NCI-H128 (cell line): Measurements from ENCODE around the gene IL34.
"Not testable (repeated sequence)": the region's sequence is repeated elsewhere in the genome, so short reads cannot be mapped to it uniquely, and the experiment has no call there.

ENCODE experiments used
- DNase-seq: peaks from one replicate; lab custom pipeline; 2025; ENCODE audit not compliant: unreplicated experiment; lab: John Stamatoyannopoulos, UW

Gene IL34

DNA sequence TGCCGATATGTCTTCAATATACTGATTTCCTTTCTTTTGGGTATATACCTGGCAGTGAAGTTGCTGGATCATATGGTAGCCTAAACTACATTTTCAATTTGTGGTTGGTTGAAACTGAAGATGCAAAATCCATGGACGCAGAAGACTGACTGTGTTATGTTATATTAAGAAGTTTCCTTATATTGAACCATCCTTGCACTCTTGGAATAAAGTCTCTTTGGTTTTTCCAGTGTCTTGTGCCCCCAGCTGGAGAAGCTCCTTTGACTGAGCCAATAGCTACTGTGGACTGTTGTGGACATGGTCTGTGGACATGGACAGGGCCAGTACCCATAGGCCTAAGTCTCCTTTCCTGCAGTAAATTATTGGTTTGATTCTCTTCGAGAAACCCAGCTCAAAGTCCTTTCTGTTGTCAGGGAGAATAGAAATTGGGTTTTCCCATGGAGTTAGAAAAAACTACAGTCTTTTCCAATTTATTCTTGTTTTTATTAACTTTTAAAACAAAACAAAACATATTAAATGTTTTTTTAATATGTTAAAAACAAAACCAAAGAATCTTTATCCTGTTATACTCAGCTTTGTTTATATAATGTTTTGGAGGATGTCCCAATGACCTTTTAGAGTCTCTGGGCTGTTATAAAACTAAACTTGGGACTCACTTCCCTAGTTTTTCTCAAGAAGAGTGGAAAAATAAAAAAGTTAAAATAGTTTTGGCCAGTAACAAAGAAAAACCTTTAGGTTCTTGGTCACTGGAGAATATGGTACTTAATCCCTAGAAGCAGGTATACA is 15.2 kb upstream of the IL34 start:
- no peak for DNase-seq

- DNase-seq = no peak
Measured at GRCh38 chr16:70632273-70632672, 14.1 kb upstream of the IL34 start.

GRCh38 chr16:70633617-70634016 is 12.7 kb upstream of the IL34 start:
- not testable (repeated sequence) for DNase-seq

DNA sequence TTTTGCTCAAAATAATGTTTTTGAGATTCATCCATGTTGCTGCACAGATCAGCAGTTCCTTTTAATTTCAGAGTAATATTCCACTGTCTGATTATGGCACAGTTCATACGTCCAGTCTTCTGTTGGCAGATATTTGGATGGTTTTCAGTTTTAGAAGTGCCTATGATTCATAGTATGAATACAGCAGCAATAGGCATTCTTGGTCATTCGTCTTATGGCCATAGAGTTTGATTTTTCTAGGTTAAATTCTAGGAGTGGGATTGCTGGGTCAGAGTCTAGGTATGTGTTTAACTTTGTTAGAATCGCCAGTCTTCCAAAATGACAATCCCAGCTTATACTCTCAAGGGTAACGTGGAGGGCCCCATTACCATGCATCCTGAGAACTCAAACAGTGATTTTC is 11.5 kb upstream of the IL34 start:
- no peak for DNase-seq

DNA sequence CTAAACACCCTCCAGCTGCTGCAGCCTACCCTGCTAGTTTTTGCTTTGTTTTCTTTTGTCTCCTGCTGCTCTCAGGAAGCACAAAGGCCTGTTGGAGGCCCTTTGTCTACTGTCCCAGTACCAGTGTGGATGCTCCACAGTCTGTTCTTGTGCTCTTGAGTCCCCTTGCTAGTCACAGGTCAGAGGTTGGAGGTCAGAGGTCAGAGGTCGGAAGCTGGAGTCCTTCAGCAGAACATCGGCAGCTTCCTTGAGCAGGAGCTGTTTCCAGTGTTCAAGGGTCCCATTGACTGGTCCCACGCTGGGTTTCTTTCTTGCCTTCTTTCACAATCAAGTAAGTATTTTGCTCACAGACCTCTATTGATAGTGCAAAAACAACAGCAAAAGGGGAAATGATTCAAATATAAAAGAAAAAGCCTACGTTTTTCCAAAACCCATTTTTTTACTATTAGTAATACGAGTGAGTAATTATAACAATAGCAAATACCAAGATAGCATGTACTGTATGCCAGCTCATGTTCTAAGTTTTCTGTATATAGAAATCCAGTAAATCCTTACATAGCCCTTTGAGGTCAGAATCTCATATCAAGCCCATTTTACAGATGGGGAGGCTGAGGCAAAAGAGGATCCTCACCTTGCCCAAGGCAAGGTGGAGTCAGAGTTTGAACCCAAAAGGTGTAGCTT is 10.9 kb upstream of the IL34 start:
- no peak for DNase-seq

- DNase-seq = no peak
Measured at GRCh38 chr16:70638814-70639792, 7.3 kb upstream of the IL34 start.

GRCh38 chr16:70642633-70643032 is 3.7 kb upstream of the IL34 start:
- no peak for DNase-seq

- not testable (repeated sequence) for DNase-seq
Measured at GRCh38 chr16:70643264-70643663, 3.1 kb upstream of the IL34 start.

GRCh38 chr16:70644763-70645597 is 1.4 kb upstream of the IL34 start:
- DNase-seq = no peak

GRCh38 chr16:70647441-70648359 is 1.3 kb downstream of the IL34 start:
- no peak for DNase-seq

DNA sequence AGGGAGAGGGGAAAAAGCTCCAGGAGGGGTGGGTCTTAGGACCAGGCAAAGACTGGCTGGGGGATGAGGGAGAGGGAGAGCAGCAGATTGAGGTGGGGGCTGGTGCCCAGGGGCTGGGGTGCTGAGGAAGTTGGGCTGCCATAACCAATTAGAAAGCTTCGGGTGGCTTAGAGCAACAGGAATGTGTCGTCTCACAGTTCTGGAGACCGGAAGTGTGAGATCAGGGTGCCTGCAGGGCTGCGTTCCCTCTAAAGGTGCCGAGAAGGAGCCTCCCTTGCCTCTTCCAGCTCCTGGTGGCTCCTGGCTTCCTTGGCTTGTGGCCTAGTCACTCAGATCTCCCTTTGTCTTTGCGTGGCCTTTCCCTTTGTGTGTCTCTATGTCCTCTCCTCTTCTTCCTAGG is 2.2 kb downstream of the IL34 start:
- DNase-seq = no peak

DNA sequence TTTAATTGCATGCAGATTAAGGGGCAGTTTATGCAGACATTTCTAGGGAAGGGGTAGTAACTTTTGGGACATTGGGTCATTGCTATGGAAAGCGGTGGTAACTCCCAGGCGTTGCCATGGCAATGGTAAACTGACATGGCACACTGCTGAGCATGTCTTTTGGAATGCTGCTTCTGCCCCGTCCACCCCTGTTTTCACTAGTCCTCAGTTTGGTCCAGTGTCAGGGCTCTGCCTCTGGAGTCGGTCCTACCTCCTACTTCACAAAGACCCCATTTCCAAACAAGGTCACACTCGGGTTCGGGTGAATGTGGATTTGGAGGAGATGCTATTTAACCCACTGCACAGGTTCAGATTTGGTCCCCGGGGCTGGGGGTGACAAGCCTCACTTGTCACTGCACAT is 2.9 kb downstream of the IL34 start:
- DNase-seq = no peak

- DNase-seq = no peak
Measured at GRCh38 chr16:70650216-70650615, 3.9 kb downstream of the IL34 start.

- DNase-seq = no peak
Measured at GRCh38 chr16:70651524-70651923, 5.2 kb downstream of the IL34 start.

- DNase-seq = no peak
Measured at GRCh38 chr16:70652322-70652721, 6.0 kb downstream of the IL34 start.

DNA sequence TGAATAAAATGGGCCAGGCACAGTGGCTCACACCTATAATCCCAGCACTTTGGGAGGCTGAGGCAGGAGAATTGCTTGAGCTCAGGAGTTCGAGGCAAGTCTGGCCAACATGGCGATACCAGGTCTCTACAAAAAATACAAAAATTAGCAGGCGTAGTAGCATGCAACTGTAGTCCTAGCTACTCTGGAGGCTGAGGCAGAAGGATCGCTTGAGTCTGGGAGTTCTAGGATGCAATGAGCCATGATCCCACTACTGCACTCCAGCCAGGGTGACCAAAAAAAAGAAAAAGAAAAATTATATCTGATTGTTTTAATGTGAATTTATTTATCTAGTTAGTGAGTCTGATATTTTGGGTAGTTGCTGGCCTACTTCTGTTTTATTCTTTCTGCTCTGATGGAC is 7.0 kb downstream of the IL34 start:
- DNase-seq = no peak

DNA sequence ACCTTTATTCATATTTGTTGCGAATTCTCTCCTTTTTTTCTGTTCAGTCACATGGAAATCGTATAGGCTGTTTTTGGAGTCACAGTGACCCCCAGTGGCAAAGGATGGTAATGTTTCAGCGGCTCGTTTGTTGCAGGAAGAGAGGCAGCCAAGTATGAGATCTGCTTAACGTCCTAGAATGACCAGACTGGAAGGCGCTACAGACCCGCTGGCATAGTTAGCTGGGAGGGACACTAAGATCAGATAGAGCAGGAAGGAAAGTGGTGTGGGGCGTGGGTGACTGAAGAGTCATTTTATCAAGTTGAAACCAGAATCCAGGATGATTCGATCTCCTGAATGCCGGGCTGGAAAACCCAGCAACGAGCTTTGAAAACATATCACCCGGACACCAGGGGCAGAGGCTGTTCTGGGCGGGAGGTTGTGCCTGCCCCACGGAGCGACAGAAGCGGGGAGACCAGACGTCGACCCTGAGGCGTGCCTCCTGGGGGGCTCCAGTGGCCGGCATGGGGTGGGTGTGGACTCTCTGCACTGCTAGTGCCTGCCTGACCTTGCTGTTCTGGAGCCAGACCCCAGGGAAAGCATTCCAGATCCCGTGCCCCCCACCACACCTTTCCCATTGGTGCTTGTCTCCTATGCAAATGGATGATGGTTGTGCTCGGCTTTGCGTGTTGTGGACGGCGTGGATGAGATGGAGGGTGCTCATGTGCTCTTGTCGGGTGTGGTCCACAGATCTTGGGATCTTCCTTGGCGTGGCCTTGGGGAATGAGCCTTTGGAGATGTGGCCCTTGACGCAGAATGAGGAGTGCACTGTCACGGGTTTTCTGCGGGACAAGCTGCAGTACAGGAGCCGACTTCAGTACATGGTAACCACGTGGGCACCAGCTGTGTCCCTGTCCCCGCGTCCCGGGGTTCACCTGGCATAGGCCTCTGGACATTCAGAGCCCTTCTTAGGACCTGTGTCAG is 7.7 kb downstream of the IL34 start:
- peak; percentile 27 for DNase-seq

GRCh38 chr16:70656065-70656711 is 9.8 kb downstream of the IL34 start:
- DNase-seq = no peak
